GM18870 (cell line): ENCODE results near the gene CPSF4.
A peak's percentile ranks its signal among the peaks of the same experiment; 100 is the strongest.
"Not testable (repeated sequence)": the region's sequence is repeated elsewhere in the genome, so short reads cannot be mapped to it uniquely, and the experiment has no call there.

Source experiments
- ATAC-seq: cut with Tn5 transposase; IDR thresholded peaks from one replicate; pipeline ENCODE4 v1.9.1; 2021; ENCODE audit warnings: moderate library complexity; ENCODE audit not compliant: unreplicated experiment

The CPSF4 gene

GRCh38 chr7:99478464-99479440, 40.0 kb downstream of the CPSF4 start:
- no peak for ATAC-seq

- ATAC-seq: no peak
Measured at GRCh38 chr7:99485094-99485493, 46.4 kb downstream of the CPSF4 start.

GRCh38 chr7:99489235-99489634, 50.5 kb downstream of the CPSF4 start:
- ATAC-seq: no peak

GRCh38 chr7:99490878-99491277, 52.1 kb downstream of the CPSF4 start:
- no peak for ATAC-seq

GRCh38 chr7:99493823-99494222, 55.1 kb downstream of the CPSF4 start:
- ATAC-seq: no peak

GRCh38 chr7:99497766-99498545, 59.2 kb downstream of the CPSF4 start:
- no peak for ATAC-seq

- ATAC-seq: no peak
Measured at GRCh38 chr7:99498546-99498944, 59.8 kb downstream of the CPSF4 start.

GRCh38 chr7:99499371-99499720, 60.6 kb downstream of the CPSF4 start:
- peak; percentile 12 for ATAC-seq

GRCh38 chr7:99499721-99500636, 61.2 kb downstream of the CPSF4 start, which contains the start of gene ZNF394:
ZNF394 (minus strand) TSS chr7:99500281; CDS start chr7:99500093, 188 bp downstream.
- peak; percentile 43 for ATAC-seq

GRCh38 chr7:99500637-99501009, 61.9 kb downstream of the CPSF4 start:
- ATAC-seq: no peak

GRCh38 chr7:99501236-99501635, 62.5 kb downstream of the CPSF4 start:
- not testable (repeated sequence) for ATAC-seq

- ATAC-seq: no peak
Measured at GRCh38 chr7:99504281-99504602, 65.5 kb downstream of the CPSF4 start.

- ATAC-seq: peak; percentile 63
Measured at GRCh38 chr7:99504603-99505323, 66.0 kb downstream of the CPSF4 start, which contains the start of gene ZKSCAN5. ZKSCAN5 (plus strand) TSS chr7:99504662; CDS start chr7:99506045, 1,383 bp downstream.

GRCh38 chr7:99505324-99505662, 66.5 kb downstream of the CPSF4 start:
- peak; percentile 6 for ATAC-seq
